Osteocyte (in vitro differentiated cells): ENCODE measurements around the gene BFSP1. TPM values are rescaled to one million over a fixed set of nuclear protein-coding genes. Genes with fewer than 3 reads are reported as not detected.

Experiments
- DNase-seq: peaks from one replicate; pipeline ENCODE4 v3.0.0; 2021; ENCODE audit warnings: mixed read lengths; ENCODE audit not compliant: unreplicated experiment; ENCODE audit errors: extremely low spot score
- H3K27ac Mint-ChIP-seq: one replicate; pipeline ENCODE4 v1.8.0; 2021; ENCODE audit warnings: mild to moderate bottlenecking, mixed read lengths; ENCODE audit not compliant: unreplicated experiment
- H3K27me3 Mint-ChIP-seq: one replicate; pipeline ENCODE4 v1.8.0; 2021; ENCODE audit warnings: mixed read lengths; ENCODE audit not compliant: unreplicated experiment
- H3K36me3 Mint-ChIP-seq: one replicate; pipeline ENCODE4 v1.8.0; 2021; ENCODE audit warnings: mixed read lengths; ENCODE audit not compliant: unreplicated experiment
- H3K4me1 Mint-ChIP-seq: one replicate; pipeline ENCODE4 v1.8.0; 2021; ENCODE audit warnings: mixed read lengths; ENCODE audit not compliant: unreplicated experiment
- H3K4me3 Mint-ChIP-seq: one replicate; pipeline ENCODE4 v1.8.0; 2021; ENCODE audit warnings: mild to moderate bottlenecking, moderate library complexity, mixed read lengths; ENCODE audit not compliant: unreplicated experiment
- H3K9me3 Mint-ChIP-seq: one replicate; pipeline ENCODE4 v1.8.0; 2021; ENCODE audit warnings: mixed read lengths; ENCODE audit not compliant: unreplicated experiment
- CTCF ChIP-seq: fragments of 200-600 bp; sonication (generic); IDR thresholded peaks from 2 replicates; pipeline ENCODE4 v1.5.0; 2021; ENCODE audit warnings: antibody characterized with exemption, mild to moderate bottlenecking, moderate library complexity
- total RNA-seq: library from RNA; stranded (reverse); gene quantifications from 2 replicates; pipeline ENCODE4 v1.2.1, GENCODE V29; 2021

The BFSP1 gene
- total RNA-seq, 1 donor from 2014 or later, result 13.8 TPM

GRCh38 chr20:17507531-17507930 lies 23.6 kb downstream of the BFSP1 start:
- peaks cover 2% of the 10 kb centered on the region for H3K36me3 Mint-ChIP-seq
- H3K9me3 Mint-ChIP-seq, result no peaks in the 10 kb centered on the region
- H3K27ac Mint-ChIP-seq, result no peak overlapping the region
- H3K27me3 Mint-ChIP-seq, result no peaks in the 10 kb centered on the region
- no peak for TF ChIP-seq CTCF
- H3K4me3 Mint-ChIP-seq, result no peak overlapping the region
- no peak for DNase-seq
- H3K4me1 Mint-ChIP-seq, result peaks cover 9% of the 10 kb centered on the region

- Mint-ChIP-seq H3K9me3 (no peaks in the 10 kb centered on the region), H3K27me3 (no peaks in the 10 kb centered on the region), H3K27ac (no peak overlapping the region), H3K36me3 (peaks cover 2% of the 10 kb centered on the region), H3K4me1 (peaks cover 9% of the 10 kb centered on the region), H3K4me3 (no peak overlapping the region)
- no peak for DNase-seq
- no peak for TF ChIP-seq CTCF
Measured at GRCh38 chr20:17507032-17507431, 24.1 kb downstream of the BFSP1 start.

- H3K27me3 Mint-ChIP-seq, result no peaks in the 10 kb centered on the region
- no peak for TF ChIP-seq CTCF
- DNase-seq, result no peak
- no peaks in the 10 kb centered on the region for H3K36me3 Mint-ChIP-seq
- H3K4me1 Mint-ChIP-seq, result peaks cover 9% of the 10 kb centered on the region
- H3K27ac Mint-ChIP-seq, result no peak overlapping the region
- H3K4me3 Mint-ChIP-seq, result peak overlapping the region; percentile 80
- H3K9me3 Mint-ChIP-seq, result no peaks in the 10 kb centered on the region
Measured at GRCh38 chr20:17505636-17506517, 25.3 kb downstream of the BFSP1 start.

GRCh38 chr20:17504898-17505635 lies 26.1 kb downstream of the BFSP1 start:
- Mint-ChIP-seq H3K36me3 (no peaks in the 10 kb centered on the region), H3K4me3 (peak overlapping the region; percentile 80), H3K27ac (peak overlapping the region; percentile 81), H3K27me3 (no peaks in the 10 kb centered on the region), H3K4me1 (peaks cover 9% of the 10 kb centered on the region), H3K9me3 (no peaks in the 10 kb centered on the region)
- TF ChIP-seq CTCF, result peak; percentile 77
- no peak for DNase-seq
